Subcutaneous adipose tissue (tissue), 4 donors: Measurements from ENCODE around the gene MEGF10. TPM values are rescaled to one million over a fixed set of nuclear protein-coding genes. Genes with fewer than 3 reads are reported as not detected.

Experiments used
- total RNA-seq, 4 donors: library from RNA; depleted of rRNA; stranded (reverse); fragments of >200 nt; gene quantifications; one replicate each; pipeline ENCODE4 v1.1.0, GENCODE V29; 2016
- TF ChIP-seq, protein P1 (sequence below): fragments of 450-650 bp; IDR thresholded peaks from one replicate; pipeline ENCODE4 v1.5.1; 2016; ENCODE audit warnings: low read depth, mild to moderate bottlenecking, control low read depth, antibody characterized with exemption, moderate library complexity

Gene MEGF10
- total RNA-seq, 4 donors from 2014 or later, result 0.16 to 1.7 (median 0.78) TPM

DNA sequence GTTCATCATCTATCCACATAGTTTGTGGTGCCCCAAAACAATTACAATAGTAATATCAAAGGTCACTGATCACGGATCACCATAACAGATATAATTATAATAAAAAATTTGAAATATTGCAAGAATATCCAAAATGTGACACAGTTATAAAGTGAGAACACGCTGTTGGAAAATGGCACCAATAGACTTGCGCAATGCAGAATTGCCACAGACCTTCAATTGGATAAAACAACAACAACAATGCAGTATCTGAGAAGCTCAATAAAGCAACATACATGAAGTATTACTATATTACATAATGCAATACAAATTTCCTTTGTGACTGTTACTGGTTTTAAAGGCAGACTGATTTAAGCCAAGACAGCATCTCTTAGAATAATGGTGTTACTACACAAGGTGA is 182.1 kb downstream of the MEGF10 start:
- TF ChIP-seq, protein P1, sequence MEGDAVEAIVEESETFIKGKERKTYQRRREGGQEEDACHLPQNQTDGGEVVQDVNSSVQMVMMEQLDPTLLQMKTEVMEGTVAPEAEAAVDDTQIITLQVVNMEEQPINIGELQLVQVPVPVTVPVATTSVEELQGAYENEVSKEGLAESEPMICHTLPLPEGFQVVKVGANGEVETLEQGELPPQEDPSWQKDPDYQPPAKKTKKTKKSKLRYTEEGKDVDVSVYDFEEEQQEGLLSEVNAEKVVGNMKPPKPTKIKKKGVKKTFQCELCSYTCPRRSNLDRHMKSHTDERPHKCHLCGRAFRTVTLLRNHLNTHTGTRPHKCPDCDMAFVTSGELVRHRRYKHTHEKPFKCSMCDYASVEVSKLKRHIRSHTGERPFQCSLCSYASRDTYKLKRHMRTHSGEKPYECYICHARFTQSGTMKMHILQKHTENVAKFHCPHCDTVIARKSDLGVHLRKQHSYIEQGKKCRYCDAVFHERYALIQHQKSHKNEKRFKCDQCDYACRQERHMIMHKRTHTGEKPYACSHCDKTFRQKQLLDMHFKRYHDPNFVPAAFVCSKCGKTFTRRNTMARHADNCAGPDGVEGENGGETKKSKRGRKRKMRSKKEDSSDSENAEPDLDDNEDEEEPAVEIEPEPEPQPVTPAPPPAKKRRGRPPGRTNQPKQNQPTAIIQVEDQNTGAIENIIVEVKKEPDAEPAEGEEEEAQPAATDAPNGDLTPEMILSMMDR, result no peak

DNA sequence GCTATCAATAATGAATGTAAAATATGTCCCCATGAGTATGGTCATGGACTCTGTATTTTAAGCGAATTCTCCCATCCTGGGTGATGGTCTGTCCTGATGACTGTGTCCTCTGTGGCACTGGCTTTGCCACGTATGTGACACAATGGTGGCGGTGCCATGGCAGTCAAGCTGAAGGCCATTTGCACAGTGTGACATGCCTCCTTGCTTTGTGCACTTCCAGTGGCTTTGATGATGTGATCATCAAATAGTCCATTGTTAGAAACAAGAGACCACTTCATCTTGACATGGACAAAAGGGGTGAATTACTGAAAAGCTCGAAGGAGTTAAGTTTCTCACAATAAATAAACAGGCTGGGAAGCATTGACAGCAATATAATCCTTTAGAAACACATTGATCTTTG is 195.9 kb downstream of the MEGF10 start:
- TF ChIP-seq, protein P1, result no peak

DNA sequence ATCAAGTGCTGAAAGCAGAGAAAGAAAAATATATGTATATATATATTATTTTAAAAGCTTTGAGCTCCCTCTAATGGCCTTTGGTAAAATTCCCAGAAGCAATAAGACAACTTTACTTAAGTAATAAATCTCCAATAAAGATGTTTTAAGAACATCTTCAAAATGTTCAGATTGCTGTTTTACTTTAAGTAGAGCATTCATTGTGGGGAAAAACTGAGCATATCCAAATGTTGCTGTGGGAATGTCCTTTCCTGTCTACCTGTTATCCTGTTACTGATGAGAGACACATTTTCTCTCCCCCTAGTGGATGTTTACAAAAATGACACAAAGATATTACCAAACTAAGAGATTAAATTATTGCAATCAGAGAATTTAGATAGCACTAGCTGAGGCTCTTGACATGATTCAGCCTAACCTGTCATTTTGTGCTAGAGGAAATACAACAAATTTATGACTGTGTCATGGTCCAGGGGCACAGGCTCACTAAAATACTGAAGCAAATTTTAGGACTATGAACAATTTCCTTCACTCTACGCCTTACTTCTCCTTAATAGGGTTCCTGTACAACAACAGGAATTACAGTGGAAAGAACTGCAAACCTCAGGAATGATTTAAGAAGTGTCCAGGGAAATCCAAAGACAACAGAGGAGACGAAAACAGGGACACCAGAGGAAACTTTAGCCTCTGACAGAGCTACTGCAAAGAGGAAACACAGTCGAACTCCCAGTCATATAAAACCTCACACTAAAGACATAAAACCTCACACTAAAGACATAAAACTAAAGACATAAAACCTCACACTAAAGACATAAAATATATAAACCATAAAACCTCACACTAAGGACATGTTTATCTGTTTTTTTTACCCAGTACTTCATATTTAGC is 202.5 kb downstream of the MEGF10 start:
- TF ChIP-seq, protein P1, result no peak

DNA sequence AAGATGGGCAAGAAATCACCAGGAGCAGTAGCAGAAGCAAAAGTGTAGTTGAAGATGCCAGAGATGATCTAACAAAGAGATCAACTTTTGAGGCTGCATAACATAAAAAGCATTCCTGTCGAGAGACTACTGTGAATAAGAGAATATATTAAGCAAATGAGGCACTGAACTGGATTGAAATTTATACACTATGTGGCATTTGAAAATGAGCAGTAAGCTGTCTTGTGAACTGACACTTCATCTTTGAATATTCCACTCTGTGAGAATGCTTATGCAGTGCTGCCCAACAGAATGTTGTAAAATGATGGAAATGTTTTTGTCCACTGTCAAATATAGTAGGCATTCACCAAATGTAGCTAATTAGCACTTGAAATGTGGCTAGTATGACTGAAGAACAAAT is 208.0 kb downstream of the MEGF10 start:
- TF ChIP-seq, protein P1, result no peak

DNA sequence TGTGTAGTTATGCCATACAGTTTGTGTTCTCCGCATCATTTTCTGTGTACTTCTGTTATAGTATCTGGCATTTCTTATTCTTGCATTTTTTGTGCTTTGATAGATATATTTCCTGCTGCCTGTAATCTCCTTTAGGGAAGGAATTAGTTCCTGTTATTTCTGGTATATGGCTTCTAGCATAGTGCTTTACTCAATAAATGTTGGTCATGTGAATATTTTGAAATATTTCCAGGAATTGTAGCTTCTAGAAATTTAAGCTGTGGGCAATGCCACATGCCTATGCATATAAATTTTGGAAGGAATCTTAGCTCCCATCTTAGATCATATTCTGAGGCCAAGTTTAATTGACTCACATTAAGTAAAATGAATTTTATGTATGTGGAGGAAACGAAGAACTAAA is 215.3 kb downstream of the MEGF10 start:
- TF ChIP-seq, protein P1, result no peak

DNA sequence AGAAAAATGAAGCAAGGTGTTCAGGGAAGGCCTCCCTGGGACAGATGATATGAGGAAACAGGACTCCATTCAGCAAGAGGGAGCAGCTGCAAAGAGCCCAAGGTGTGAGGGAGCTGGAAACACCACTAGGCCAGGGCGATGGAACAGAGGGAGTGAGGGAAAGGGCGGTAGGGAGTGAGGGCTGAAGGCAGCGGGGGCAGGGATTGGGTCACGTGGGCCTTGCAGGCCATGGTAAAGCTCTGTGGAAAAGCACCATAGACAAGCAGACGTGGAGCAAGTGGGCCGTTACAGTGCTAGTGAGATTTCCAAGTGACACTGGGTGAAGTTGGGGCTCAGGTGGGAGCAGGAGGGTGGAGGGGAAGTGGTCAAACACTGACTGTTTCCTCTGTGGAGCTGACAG is 216.0 kb downstream of the MEGF10 start:
- TF ChIP-seq, protein P1, result no peak

GRCh38 chr5:127508644-127509373 is 218.2 kb downstream of the MEGF10 start:
- TF ChIP-seq, protein P1, result no peak
